ENCODE data around the gene CACNB4.

DNA sequence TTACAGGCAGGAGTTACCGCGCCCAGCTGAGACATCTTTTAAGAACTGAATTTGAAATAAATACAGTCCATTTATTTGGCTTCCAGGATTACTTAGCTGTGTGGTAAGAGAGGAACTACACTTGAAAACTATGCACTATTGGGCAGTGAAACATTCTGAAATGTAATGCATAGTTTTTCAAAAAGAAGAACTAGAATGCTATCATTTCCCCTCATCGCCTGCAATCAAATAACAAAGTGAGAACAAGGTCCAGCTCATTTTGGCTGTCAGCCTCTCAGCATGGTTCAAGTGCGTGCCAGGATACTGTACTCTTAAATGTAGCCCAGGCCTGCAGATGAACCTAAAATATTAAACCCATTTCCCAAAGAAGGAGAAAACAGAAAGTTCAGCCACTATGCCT lies 194.0 kb downstream of the CACNB4 start:
- TF ChIP-seq, protein P1, sequence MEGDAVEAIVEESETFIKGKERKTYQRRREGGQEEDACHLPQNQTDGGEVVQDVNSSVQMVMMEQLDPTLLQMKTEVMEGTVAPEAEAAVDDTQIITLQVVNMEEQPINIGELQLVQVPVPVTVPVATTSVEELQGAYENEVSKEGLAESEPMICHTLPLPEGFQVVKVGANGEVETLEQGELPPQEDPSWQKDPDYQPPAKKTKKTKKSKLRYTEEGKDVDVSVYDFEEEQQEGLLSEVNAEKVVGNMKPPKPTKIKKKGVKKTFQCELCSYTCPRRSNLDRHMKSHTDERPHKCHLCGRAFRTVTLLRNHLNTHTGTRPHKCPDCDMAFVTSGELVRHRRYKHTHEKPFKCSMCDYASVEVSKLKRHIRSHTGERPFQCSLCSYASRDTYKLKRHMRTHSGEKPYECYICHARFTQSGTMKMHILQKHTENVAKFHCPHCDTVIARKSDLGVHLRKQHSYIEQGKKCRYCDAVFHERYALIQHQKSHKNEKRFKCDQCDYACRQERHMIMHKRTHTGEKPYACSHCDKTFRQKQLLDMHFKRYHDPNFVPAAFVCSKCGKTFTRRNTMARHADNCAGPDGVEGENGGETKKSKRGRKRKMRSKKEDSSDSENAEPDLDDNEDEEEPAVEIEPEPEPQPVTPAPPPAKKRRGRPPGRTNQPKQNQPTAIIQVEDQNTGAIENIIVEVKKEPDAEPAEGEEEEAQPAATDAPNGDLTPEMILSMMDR (IDR thresholded peaks at IDR 0.05) = no peak
- TF ChIP-seq POLR2AphosphoS5 (IDR thresholded peaks at IDR 0.05; ENCODE audit: low read depth, low read length) (no peak), TCF7L2 (IDR thresholded peaks at IDR 0.05; ENCODE audit: low read depth, low read length) (no peak)
- TF ChIP-seq, protein P2, sequence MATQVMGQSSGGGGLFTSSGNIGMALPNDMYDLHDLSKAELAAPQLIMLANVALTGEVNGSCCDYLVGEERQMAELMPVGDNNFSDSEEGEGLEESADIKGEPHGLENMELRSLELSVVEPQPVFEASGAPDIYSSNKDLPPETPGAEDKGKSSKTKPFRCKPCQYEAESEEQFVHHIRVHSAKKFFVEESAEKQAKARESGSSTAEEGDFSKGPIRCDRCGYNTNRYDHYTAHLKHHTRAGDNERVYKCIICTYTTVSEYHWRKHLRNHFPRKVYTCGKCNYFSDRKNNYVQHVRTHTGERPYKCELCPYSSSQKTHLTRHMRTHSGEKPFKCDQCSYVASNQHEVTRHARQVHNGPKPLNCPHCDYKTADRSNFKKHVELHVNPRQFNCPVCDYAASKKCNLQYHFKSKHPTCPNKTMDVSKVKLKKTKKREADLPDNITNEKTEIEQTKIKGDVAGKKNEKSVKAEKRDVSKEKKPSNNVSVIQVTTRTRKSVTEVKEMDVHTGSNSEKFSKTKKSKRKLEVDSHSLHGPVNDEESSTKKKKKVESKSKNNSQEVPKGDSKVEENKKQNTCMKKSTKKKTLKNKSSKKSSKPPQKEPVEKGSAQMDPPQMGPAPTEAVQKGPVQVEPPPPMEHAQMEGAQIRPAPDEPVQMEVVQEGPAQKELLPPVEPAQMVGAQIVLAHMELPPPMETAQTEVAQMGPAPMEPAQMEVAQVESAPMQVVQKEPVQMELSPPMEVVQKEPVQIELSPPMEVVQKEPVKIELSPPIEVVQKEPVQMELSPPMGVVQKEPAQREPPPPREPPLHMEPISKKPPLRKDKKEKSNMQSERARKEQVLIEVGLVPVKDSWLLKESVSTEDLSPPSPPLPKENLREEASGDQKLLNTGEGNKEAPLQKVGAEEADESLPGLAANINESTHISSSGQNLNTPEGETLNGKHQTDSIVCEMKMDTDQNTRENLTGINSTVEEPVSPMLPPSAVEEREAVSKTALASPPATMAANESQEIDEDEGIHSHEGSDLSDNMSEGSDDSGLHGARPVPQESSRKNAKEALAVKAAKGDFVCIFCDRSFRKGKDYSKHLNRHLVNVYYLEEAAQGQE (IDR thresholded peaks at IDR 0.05; ENCODE audit: insufficient read depth in 1 of 2, low read depth in 2 of 2, low read length in 1 of 2) = no peak

All from Panc1 (cell line).